IMR-90 (cell line): Measurements from ENCODE around the gene ARID4A.

ENCODE experiments used
- CTCF ChIP-seq: conservative IDR thresholded peaks from 2 replicates; pipeline ENCODE4 v1.5.1; 2012; ENCODE audit warnings: mild to moderate bottlenecking, low read depth, low read length, improper control_type of control experiment
- FOS ChIP-seq: fragments of 150-350 bp; IDR thresholded peaks from 2 replicates; pipeline ENCODE4 v1.6.1; 2016; ENCODE audit warnings: low read depth, low read length
- MXI1 ChIP-seq: IDR thresholded peaks from 2 replicates; pipeline ENCODE4 v1.6.1; 2012; ENCODE audit warnings: low read depth, mild to moderate bottlenecking, low read length, moderate library complexity, borderline replicate concordance
- RCOR1 ChIP-seq: IDR thresholded peaks from 2 replicates; pipeline ENCODE4 v1.6.1; 2012; ENCODE audit warnings: mild to moderate bottlenecking, low read length, improper control_type of control experiment; ENCODE audit not compliant: insufficient replicate concordance
- SMC3 ChIP-seq: fragments of 150-350 bp; IDR thresholded peaks from 2 replicates; pipeline ENCODE4 v1.6.1; 2016; ENCODE audit warnings: low read depth, mild to moderate bottlenecking, antibody characterized with exemption, low read length, moderate library complexity

- peak; percentile 81 for TF ChIP-seq CTCF
- no peak for TF ChIP-seq FOS
- no peak for TF ChIP-seq MXI1
- TF ChIP-seq SMC3: peak; percentile 20; the same call in 1 of the 2 replicates
- peak; percentile 58 for TF ChIP-seq RCOR1
Observed at GRCh38 chr14:58395812-58396788, 97.7 kb downstream of the ARID4A start, which contains the start of gene TOMM20L.
